Effector CD8-positive, alpha-beta T cell (primary cell): Measurements from ENCODE around the gene KIF26A.
"Not testable (repeated sequence)": the region's sequence is repeated elsewhere in the genome, so short reads cannot be mapped to it uniquely, and the experiment has no call there.

Experiments
- DNase-seq: peaks from one replicate; lab custom pipeline; 2025; lab: John Stamatoyannopoulos, UW

The KIF26A gene

GRCh38 chr14:104143521-104144452 is 5.4 kb downstream of the KIF26A start:
- no peak for DNase-seq

- DNase-seq: no peak
Measured at GRCh38 chr14:104144453-104144790, 6.0 kb downstream of the KIF26A start.

- no peak for DNase-seq
Measured at GRCh38 chr14:104144911-104145825, 6.8 kb downstream of the KIF26A start.

- DNase-seq: no peak
Measured at GRCh38 chr14:104145826-104146601, 7.6 kb downstream of the KIF26A start.

- DNase-seq: no peak
Measured at GRCh38 chr14:104146651-104147345, 8.4 kb downstream of the KIF26A start.

- no peak for DNase-seq
Measured at GRCh38 chr14:104147346-104148125, 9.1 kb downstream of the KIF26A start.

GRCh38 chr14:104148433-104149277 is 10.3 kb downstream of the KIF26A start:
- no peak for DNase-seq

GRCh38 chr14:104149278-104149595 is 10.8 kb downstream of the KIF26A start:
- no peak for DNase-seq

GRCh38 chr14:104149617-104150135 is 11.3 kb downstream of the KIF26A start:
- no peak for DNase-seq

- DNase-seq: no peak
Measured at GRCh38 chr14:104150136-104151025, 12.0 kb downstream of the KIF26A start.

GRCh38 chr14:104151026-104151381 is 12.6 kb downstream of the KIF26A start:
- no peak for DNase-seq

- DNase-seq: no peak
Measured at GRCh38 chr14:104151566-104152245, 13.3 kb downstream of the KIF26A start.

- no peak for DNase-seq
Measured at GRCh38 chr14:104152246-104152575, 13.8 kb downstream of the KIF26A start.

GRCh38 chr14:104152686-104153393 is 14.5 kb downstream of the KIF26A start:
- DNase-seq: no peak

GRCh38 chr14:104153394-104153755 is 15.0 kb downstream of the KIF26A start:
- DNase-seq: not testable (repeated sequence)

- DNase-seq: no peak
Measured at GRCh38 chr14:104154246-104154645, 15.9 kb downstream of the KIF26A start.

- DNase-seq: no peak
Measured at GRCh38 chr14:104155513-104155912, 17.1 kb downstream of the KIF26A start.

GRCh38 chr14:104156142-104156541 is 17.8 kb downstream of the KIF26A start:
- no peak for DNase-seq
